DOHH2 (cell line): ENCODE results near the gene AANAT.

Source experiments
- H3F3A ChIP-seq: fragments of 200-600 bp; sonication (generic), shearing (Covaris generic); 2 replicates; pipeline ENCODE4 v1.6.0; 2016; ENCODE audit warnings: antibody characterized with exemption, mild to moderate bottlenecking; ENCODE audit not compliant: control insufficient read depth, insufficient read depth
- H3K27ac ChIP-seq: fragments of 200-600 bp; sonication (generic); 2 replicates; pipeline ENCODE4 v1.5.1; 2014; ENCODE audit warnings: low read depth, mild to moderate bottlenecking, low read length, moderate library complexity
- H3K27me3 ChIP-seq: fragments of 200-600 bp; sonication (generic); 2 replicates; pipeline ENCODE4 v1.6.1; 2014; ENCODE audit warnings: mild to moderate bottlenecking, low read length, mixed read lengths; ENCODE audit not compliant: control insufficient read depth
- H3K36me3 ChIP-seq: fragments of 200-600 bp; sonication (generic); 2 replicates; pipeline ENCODE4 v1.6.1; 2014; ENCODE audit warnings: mild to moderate bottlenecking, low read length, moderate library complexity, mixed read lengths; ENCODE audit not compliant: control insufficient read depth
- H3K4me1 ChIP-seq: fragments of 200-600 bp; sonication (generic); 2 replicates; pipeline ENCODE4 v1.6.1; 2014; ENCODE audit warnings: mild to moderate bottlenecking, low read length, mixed read lengths; ENCODE audit not compliant: control insufficient read depth
- H3K4me2 ChIP-seq: fragments of 200-600 bp; sonication (generic); 2 replicates; pipeline ENCODE4 v1.6.0; 2014; ENCODE audit warnings: mild to moderate bottlenecking, low read length, moderate library complexity
- H3K4me3 ChIP-seq: fragments of 200-600 bp; sonication (generic); 2 replicates; pipeline ENCODE4 v1.5.1; 2014; ENCODE audit warnings: mild to moderate bottlenecking, low read length, mixed read lengths
- H3K79me2 ChIP-seq: fragments of 200-600 bp; sonication (generic); 2 replicates; pipeline ENCODE4 v1.6.1; 2014; ENCODE audit warnings: mild to moderate bottlenecking, low read length, mixed read lengths; ENCODE audit not compliant: control insufficient read depth
- H3K9me2 ChIP-seq: fragments of 200-600 bp; sonication (generic); replicated peaks from 2 replicates; pipeline ENCODE4 v1.6.1; 2014; ENCODE audit warnings: mild to moderate bottlenecking, low read length, mixed read lengths; ENCODE audit not compliant: control insufficient read depth
- H3K9me3 ChIP-seq: fragments of 200-600 bp; sonication (generic); 2 replicates; pipeline ENCODE4 v1.6.1; 2014; ENCODE audit warnings: antibody characterized with exemption, low read length, mixed read lengths; ENCODE audit not compliant: control insufficient read depth, insufficient read depth
- H4K20me1 ChIP-seq: fragments of 200-600 bp; sonication (generic); 2 replicates; pipeline ENCODE4 v1.6.0; 2014; ENCODE audit warnings: low read depth, mild to moderate bottlenecking, antibody characterized with exemption, low read length, moderate library complexity; ENCODE audit not compliant: control insufficient read depth, insufficient read depth
- CTCF ChIP-seq: fragments of 200-600 bp; sonication (generic); IDR thresholded peaks from one replicate; pipeline ENCODE4 v1.5.1; 2014; ENCODE audit warnings: antibody characterized with exemption, mild to moderate bottlenecking, low read depth, low read length; ENCODE audit not compliant: poor library complexity, severe bottlenecking
- EZH2phosphoT487 ChIP-seq: fragments of 200-600 bp; sonication (generic); IDR thresholded peaks from 2 replicates; pipeline ENCODE4 v1.6.1; 2017; ENCODE audit warnings: borderline replicate concordance, mild to moderate bottlenecking, antibody characterized with exemption, low read length, moderate library complexity, mixed read lengths

AANAT gene

GRCh38 chr17:76495663-76496400 lies 28.4 kb downstream of the AANAT start:
- peaks cover 87% of the 10 kb centered on the region for H3K4me1 ChIP-seq
- H4K20me1 ChIP-seq = no peaks in the 10 kb centered on the region
- TF ChIP-seq CTCF = no peak
- no peak for TF ChIP-seq EZH2phosphoT487

GRCh38 chr17:76496464-76496863 lies 29.1 kb downstream of the AANAT start:
- Histone ChIP-seq H3K4me3 (no peak overlapping the region), H3K9me2 (no peaks in the 10 kb centered on the region), H3K36me3 (peaks cover 28% of the 10 kb centered on the region), H3K79me2 (peaks cover 70% of the 10 kb centered on the region), H3K27ac (no peak overlapping the region), H3K4me1 (peaks cover 82% of the 10 kb centered on the region), H3F3A (no peaks in the 10 kb centered on the region; the same call in 1 of the 2 replicates), H3K9me3 (no peaks in the 10 kb centered on the region), H4K20me1 (no peaks in the 10 kb centered on the region), H3K27me3 (no peaks in the 10 kb centered on the region), H3K4me2 (no peak overlapping the region)
- TF ChIP-seq EZH2phosphoT487 = no peak
- TF ChIP-seq CTCF = no peak

More at GRCh38 chr17:76495663-76496400, 28.4 kb downstream of the AANAT start:
- Histone ChIP-seq H3F3A (no peaks in the 10 kb centered on the region; the same call in 1 of the 2 replicates), H3K27me3 (no peaks in the 10 kb centered on the region), H3K4me2 (no peak overlapping the region), H3K27ac (no peak overlapping the region), H3K79me2 (peaks cover 67% of the 10 kb centered on the region), H3K9me3 (no peaks in the 10 kb centered on the region), H3K36me3 (peaks cover 26% of the 10 kb centered on the region), H3K4me3 (no peak overlapping the region), H3K9me2 (no peaks in the 10 kb centered on the region)

GRCh38 chr17:76497699-76497978 lies 30.2 kb downstream of the AANAT start:
- H3K79me2 ChIP-seq = peaks cover 67% of the 10 kb centered on the region

More at GRCh38 chr17:76497699-76497978, 30.2 kb downstream of the AANAT start:
- Histone ChIP-seq H3K9me3 (no peaks in the 10 kb centered on the region), H3K27me3 (no peaks in the 10 kb centered on the region), H3K4me1 (peaks cover 82% of the 10 kb centered on the region), H3K36me3 (peaks cover 28% of the 10 kb centered on the region), H4K20me1 (no peaks in the 10 kb centered on the region), H3K27ac (no peak overlapping the region), H3K4me3 (peak overlapping the region; percentile 95; the same call in 1 of the 2 replicates), H3K9me2 (no peaks in the 10 kb centered on the region), H3F3A (no peaks in the 10 kb centered on the region; the same call in 1 of the 2 replicates), H3K4me2 (peak overlapping the region; percentile 92)
- TF ChIP-seq EZH2phosphoT487 (no peak), CTCF (no peak)
